Body of pancreas (tissue), 4 donors: ENCODE results near the gene BRD1. TPM values are rescaled to one million over a fixed set of nuclear protein-coding genes. Genes with fewer than 3 reads are reported as not detected.

Experiments used
- ATAC-seq: fragments of 150-250 bp; one replicate; pipeline ENCODE4 v1.9.1; 2016
- DNase-seq, 4 donors: peaks; one replicate each; pipeline ENCODE4 v3.0.0-alpha.2; 2019
- H3K27ac ChIP-seq, 4 donors: fragments of 200-600 bp; sonication (generic); 1 replicate in 3 of 4; 2 replicates in 1 of 4; pipeline versions ENCODE4 v1.5.1 to v1.6.1; 2016 to 2019; ENCODE audit warnings: mild to moderate bottlenecking in 1 of 4, mixed read lengths in 1 of 4, moderate library complexity in 1 of 4
- H3K27me3 ChIP-seq, 2 donors: fragments of 200-600 bp; sonication (generic); one replicate each; pipeline ENCODE4 v1.6.0; 2016; ENCODE audit warnings: mild to moderate bottlenecking in 1 of 2
- H3K36me3 ChIP-seq, 2 donors: fragments of 200-600 bp; sonication (generic); replicated peaks in 1 of 2; 2 replicates each; pipeline ENCODE4 v1.5.1; 2016; ENCODE audit warnings: low read depth in 2 of 2; ENCODE audit not compliant: insufficient read depth in 1 of 2
- H3K4me1 ChIP-seq: fragments of 200-600 bp; sonication (generic); one replicate; pipeline ENCODE4 v1.6.0; 2016
- H3K4me3 ChIP-seq, 2 donors: fragments of 200-600 bp; sonication (generic); 1 replicate in 1 of 2; 2 replicates in 1 of 2; pipeline ENCODE4 v1.5.1; 2016 to 2019
- H3K9me3 ChIP-seq, 3 donors: fragments of 200-600 bp; sonication (generic); 1 replicate in 2 of 3; 2 replicates in 1 of 3; pipeline ENCODE4 v1.5.1; 2016
- POLR2A ChIP-seq, 3 donors: fragments of 450-650 bp; IDR thresholded peaks; one replicate each; pipeline ENCODE4 v1.6.1; 2016; ENCODE audit warnings: antibody characterized with exemption in 3 of 3, mild to moderate bottlenecking in 2 of 3
- WGBS, 2 donors: methylation state at CpG; one replicate each; pipeline ENCODE4 v1.1.5; 2017; 5-methylcytosine and 5-hydroxymethylcytosine counted together
- intact Hi-C: fragments of 100-400 bp; cut with DNase I; formaldehyde crosslinking; loops from one replicate; pipeline ENCODE4 v1.15.1; 2023
- total RNA-seq, 2 donors: library from RNA; depleted of rRNA; stranded (reverse); fragments of >200 nt; gene quantifications; one replicate each; pipeline ENCODE4 v1.1.0, GENCODE V29; 2016
- TF ChIP-seq, protein P1 (sequence below), 7 experiments: fragments of 450-650 bp in 4 of 7; fragments of 200-600 bp in 3 of 7; sonication (generic) in 3 of 7; IDR thresholded peaks; one replicate each; pipeline ENCODE4 v1.5.1; 2016 to 2019; ENCODE audit warnings: antibody characterized with exemption in 7 of 7

Gene BRD1
- total RNA-seq, 2 donors from 2014 or later: 21.8 to 36.9 TPM

DNA sequence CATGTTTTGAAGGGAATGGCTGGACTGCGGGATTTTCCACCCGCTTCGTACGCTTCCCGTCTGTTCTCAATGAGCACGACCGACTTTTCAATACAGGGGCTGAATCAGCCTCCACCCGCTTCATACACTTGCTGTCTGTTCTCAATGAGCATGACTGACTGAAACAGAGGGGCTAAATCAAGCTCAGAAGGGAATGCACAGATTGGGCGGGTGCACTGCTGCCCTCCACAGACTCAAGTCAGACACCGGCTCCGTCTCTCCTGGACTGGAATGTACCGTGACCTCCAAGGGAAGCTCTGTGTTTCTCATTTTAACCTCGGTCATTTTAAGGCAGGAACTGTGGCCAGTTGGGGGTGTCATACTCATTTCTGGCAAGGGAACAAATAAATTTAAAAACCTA is 48.5 kb downstream of the BRD1 start:
- 92 to 94% methylated on average over 13 of the region's 13 CpGs for WGBS, 2 donors
- H3K4me3 ChIP-seq: no peak overlapping the region
- no peaks in the 10 kb centered on the region for H3K27me3 ChIP-seq
- H3K27ac ChIP-seq: no peak overlapping the region
- intact Hi-C loops: no loop called here
- H3K4me1 ChIP-seq: no peaks in the 10 kb centered on the region
- TF ChIP-seq, protein P1, sequence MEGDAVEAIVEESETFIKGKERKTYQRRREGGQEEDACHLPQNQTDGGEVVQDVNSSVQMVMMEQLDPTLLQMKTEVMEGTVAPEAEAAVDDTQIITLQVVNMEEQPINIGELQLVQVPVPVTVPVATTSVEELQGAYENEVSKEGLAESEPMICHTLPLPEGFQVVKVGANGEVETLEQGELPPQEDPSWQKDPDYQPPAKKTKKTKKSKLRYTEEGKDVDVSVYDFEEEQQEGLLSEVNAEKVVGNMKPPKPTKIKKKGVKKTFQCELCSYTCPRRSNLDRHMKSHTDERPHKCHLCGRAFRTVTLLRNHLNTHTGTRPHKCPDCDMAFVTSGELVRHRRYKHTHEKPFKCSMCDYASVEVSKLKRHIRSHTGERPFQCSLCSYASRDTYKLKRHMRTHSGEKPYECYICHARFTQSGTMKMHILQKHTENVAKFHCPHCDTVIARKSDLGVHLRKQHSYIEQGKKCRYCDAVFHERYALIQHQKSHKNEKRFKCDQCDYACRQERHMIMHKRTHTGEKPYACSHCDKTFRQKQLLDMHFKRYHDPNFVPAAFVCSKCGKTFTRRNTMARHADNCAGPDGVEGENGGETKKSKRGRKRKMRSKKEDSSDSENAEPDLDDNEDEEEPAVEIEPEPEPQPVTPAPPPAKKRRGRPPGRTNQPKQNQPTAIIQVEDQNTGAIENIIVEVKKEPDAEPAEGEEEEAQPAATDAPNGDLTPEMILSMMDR (IDR thresholded peaks at IDR 0.05): no peak
- no peak for TF ChIP-seq POLR2A (IDR thresholded peaks at IDR 0.05)
- no peak for DNase-seq
- H3K36me3 ChIP-seq: peaks cover 0 to 32% of the 10 kb centered on the region in 2 donors
- no peak for ATAC-seq
- H3K9me3 ChIP-seq: no peaks in the 10 kb centered on the region

DNA sequence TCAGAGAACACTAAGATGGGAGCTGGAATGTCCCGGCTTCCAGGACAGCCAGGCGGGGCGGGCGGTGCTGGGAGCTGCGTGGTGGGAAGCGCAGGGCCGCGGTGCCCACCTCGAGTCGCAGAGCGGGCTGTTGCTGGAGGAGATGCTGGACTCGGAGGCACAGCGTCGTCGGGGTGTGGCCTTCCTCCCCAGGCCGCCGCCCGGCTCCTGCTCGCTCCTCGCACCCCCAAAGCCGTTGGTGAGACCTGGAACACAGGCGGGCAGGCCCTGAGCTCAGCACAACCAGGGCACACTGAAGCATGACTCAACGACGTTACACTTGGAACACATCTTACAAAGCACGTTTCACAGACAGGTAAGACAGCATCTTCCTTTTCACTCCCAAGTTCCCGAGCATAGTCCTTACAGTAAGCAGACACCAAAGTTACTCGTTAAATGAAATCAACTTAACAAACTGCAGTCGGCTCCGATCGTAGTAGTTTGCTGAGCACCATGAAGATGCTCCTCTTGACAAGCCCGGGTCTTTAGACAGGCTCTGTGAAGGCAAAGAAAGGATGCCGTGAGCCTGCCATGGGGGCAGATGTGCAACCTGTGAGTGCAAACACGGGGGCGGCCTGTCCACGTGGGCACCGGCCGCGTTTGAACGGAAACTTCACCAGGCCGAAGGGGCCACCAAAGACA is 50.0 kb downstream of the BRD1 start:
- no peaks in the 10 kb centered on the region for H3K4me1 ChIP-seq
- DNase-seq: no peak
- TF ChIP-seq, protein P1 (IDR thresholded peaks at IDR 0.05): no peak
- no peak for TF ChIP-seq POLR2A (IDR thresholded peaks at IDR 0.05)
- H3K36me3 ChIP-seq: peaks cover 7 to 35% of the 10 kb centered on the region in 2 donors
- intact Hi-C loops: no loop called here
- no peaks in the 10 kb centered on the region for H3K27me3 ChIP-seq
- no peak overlapping the region for H3K27ac ChIP-seq
- no peaks in the 10 kb centered on the region for H3K9me3 ChIP-seq
- WGBS, 2 donors: 87 to 93% methylated on average over 24 to 40 of the region's 40 CpGs
- no peak for ATAC-seq
- H3K4me3 ChIP-seq: no peak overlapping the region

DNA sequence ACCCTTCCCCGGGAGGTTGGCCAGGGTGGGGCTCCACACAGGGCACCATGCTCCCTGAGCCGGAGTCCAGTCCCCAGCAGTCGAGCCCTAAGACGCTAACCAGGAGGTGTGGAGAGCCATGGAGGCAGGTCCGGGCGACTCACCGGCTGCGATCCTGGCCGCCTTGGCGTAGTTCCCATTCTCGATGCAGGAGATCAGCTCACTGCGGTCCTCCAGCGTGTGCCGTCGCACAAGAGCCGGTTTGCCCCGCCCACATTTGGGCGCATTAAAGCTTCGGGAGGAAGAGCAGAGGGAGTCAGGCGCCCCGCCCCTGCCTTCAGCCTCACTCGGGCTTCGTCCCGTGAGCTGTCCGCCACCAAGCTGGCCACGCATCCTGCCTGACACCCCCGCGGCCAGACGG is 50.8 kb downstream of the BRD1 start:
- WGBS, 2 donors: 90 to 98% methylated on average over 8 to 27 of the region's 29 CpGs
- ATAC-seq: no peak
- Histone ChIP-seq H3K36me3 (peaks cover 7 to 37% of the 10 kb centered on the region in 2 donors), H3K27ac (no peak overlapping the region), H3K27me3 (no peaks in the 10 kb centered on the region), H3K4me3 (no peak overlapping the region), H3K4me1 (no peaks in the 10 kb centered on the region), H3K9me3 (no peaks in the 10 kb centered on the region)
- TF ChIP-seq POLR2A (IDR thresholded peaks at IDR 0.05): no peak
- TF ChIP-seq, protein P1 (IDR thresholded peaks at IDR 0.05): no peak
- intact Hi-C loops: no loop called here
- DNase-seq: no peak

DNA sequence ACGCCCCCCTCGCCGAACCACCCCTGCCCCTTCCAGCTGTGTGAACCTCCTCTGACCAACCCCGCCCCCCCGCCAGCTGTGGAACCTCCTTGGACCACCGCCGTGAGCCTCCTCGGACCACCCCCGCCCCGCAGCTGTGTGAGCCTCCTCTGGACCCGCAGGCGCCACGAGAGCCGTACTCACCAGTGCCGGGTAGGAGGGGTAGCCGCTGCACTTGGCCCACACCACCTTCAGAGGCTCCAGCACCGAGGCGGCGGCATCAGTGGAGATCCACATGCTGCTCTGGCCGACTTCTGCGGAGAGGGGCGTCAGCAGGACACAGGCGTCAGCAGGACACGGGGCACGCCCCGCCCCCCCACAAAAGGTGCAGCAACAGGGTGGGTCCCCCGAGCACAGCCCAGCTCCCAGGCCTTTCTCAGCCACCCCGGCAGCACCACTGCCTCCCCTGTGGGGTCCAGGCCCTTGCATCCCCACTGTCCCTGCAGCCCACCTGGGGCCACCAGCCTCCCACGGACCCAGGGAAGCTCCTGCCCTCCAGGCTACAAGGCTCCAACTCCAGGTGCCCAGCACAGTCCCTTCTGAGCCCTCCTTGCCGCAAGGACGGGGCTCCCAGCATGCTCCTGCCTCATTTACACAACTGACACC is 51.7 kb downstream of the BRD1 start:
- 88 to 90% methylated on average over 2 to 8 of the region's 31 CpGs for WGBS, 2 donors
- intact Hi-C loops: no loop called here
- H3K27me3 ChIP-seq: no peaks in the 10 kb centered on the region
- ATAC-seq (no peak), DNase-seq (no peak)
- H3K27ac ChIP-seq: no peak overlapping the region
- no peaks in the 10 kb centered on the region for H3K4me1 ChIP-seq
- peaks cover 7 to 37% of the 10 kb centered on the region in 2 donors for H3K36me3 ChIP-seq
- no peak overlapping the region for H3K4me3 ChIP-seq
- no peak for TF ChIP-seq POLR2A (IDR thresholded peaks at IDR 0.05)
- TF ChIP-seq, protein P1 (IDR thresholded peaks at IDR 0.05): no peak
- no peaks in the 10 kb centered on the region for H3K9me3 ChIP-seq
